ENCODE results near the gene KCND1. TPM values are rescaled to one million over a fixed set of nuclear protein-coding genes. Genes with fewer than 3 reads are reported as not detected.
A peak's percentile ranks its signal among the peaks of the same experiment; 100 is the strongest.

The KCND1 gene
- total and polyA plus RNA-seq, 12 donors: 0.13 to 1.7 (median 0.36) TPM

DNA sequence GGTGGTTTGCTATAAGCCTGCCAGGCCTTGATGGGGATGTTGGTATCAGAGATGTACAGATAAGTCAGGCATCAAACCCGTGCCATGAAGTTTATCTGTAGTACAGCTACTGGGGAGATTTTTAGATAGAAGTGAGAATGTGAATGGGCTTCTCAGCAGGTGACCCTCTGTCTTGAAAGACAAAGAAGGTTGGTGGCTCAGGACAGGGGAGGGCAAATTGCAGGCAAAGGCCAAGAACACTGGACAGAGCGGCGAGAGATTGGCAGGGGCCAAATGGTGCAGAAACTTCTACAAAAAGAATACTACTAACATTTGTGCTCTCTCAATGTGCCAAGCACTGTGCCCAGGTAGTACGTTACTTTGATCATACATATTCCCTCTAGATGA, 50.9 kb downstream of the KCND1 start:
- intact Hi-C loops (cut with DNase I): no loop called here
- 87 to 100% methylated on average over 3 to 4 of the region's 4 CpGs for WGBS, 2 donors
- TF ChIP-seq, protein P1, sequence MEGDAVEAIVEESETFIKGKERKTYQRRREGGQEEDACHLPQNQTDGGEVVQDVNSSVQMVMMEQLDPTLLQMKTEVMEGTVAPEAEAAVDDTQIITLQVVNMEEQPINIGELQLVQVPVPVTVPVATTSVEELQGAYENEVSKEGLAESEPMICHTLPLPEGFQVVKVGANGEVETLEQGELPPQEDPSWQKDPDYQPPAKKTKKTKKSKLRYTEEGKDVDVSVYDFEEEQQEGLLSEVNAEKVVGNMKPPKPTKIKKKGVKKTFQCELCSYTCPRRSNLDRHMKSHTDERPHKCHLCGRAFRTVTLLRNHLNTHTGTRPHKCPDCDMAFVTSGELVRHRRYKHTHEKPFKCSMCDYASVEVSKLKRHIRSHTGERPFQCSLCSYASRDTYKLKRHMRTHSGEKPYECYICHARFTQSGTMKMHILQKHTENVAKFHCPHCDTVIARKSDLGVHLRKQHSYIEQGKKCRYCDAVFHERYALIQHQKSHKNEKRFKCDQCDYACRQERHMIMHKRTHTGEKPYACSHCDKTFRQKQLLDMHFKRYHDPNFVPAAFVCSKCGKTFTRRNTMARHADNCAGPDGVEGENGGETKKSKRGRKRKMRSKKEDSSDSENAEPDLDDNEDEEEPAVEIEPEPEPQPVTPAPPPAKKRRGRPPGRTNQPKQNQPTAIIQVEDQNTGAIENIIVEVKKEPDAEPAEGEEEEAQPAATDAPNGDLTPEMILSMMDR (IDR thresholded peaks at IDR 0.05): no peak
- DNase-seq (no peak), ATAC-seq (no peak)
- H3K4me3 ChIP-seq: no peak overlapping the region
- H3K27me3 ChIP-seq: no peaks in the 10 kb centered on the region
- H3K4me1 ChIP-seq: peaks cover 0 to 31% (median 4%) of the 10 kb centered on the region in 9 donors
- H3K36me3 ChIP-seq: peaks cover 0 to 39% (median 0%) of the 10 kb centered on the region in 9 donors
- peak overlapping the region in 1 of 10 donors; percentile 91 for H3K27ac ChIP-seq
- no peaks in the 10 kb centered on the region for H3K9me3 ChIP-seq

DNA sequence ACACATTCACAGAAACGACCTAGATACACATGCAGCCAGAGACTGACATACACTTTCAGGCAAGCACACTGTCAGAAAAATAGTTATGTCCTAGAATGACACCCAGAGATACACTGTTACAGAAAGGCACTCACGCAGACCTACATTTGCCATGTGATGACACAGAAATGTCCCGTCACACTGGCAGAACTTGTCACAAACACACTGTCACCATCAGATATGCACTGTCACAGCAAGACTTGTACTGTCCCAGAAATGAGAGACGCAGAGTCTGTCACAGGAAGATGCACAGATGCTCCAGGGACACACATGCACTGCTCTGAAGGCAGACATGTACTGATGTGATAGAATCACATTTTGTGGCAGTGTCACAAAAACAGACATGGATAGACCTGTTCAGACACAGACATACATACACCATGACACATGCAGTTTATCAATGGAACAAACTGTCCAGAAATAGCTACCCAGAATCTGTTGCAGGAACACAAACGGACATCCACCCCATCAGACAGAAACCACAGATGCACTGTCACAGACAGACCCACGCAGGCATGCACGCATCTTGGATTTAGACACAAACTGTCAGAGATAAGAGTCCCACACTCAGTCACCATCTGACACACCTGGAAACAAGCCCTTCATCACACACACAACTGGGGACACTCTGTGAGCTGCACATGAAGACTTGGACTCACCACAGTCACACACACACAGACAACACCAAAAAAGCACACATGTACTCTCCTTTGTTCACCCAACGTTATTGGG, 51.5 kb downstream of the KCND1 start:
- Histone ChIP-seq H3K4me3 (peak overlapping the region in 2 of 10 donors; percentile 48 to 68), H3K27me3 (no peaks in the 10 kb centered on the region), H3K4me1 (peaks cover 0 to 31% (median 4%) of the 10 kb centered on the region in 9 donors), H3K36me3 (peaks cover 0 to 38% (median 0%) of the 10 kb centered on the region in 9 donors), H3K9me3 (no peaks in the 10 kb centered on the region), H3K27ac (peak overlapping the region in 5 of 10 donors; percentile 73 to 91 (median 73))
- intact Hi-C loops (cut with DNase I): loop anchor here in 3 of 10 donors (10.0 kb wide), 2 partner anchors 275 to 1265 kb away; partner anchors contain the start of genes ELK1 (in 1 of the 3) and UXT (in 1 of the 3)
- DNase-seq (no peak), ATAC-seq (no peak)
- TF ChIP-seq, protein P1 (IDR thresholded peaks at IDR 0.05): no peak
- 49 to 52% methylated on average over 8 of the region's 8 CpGs for WGBS, 2 donors

DNA sequence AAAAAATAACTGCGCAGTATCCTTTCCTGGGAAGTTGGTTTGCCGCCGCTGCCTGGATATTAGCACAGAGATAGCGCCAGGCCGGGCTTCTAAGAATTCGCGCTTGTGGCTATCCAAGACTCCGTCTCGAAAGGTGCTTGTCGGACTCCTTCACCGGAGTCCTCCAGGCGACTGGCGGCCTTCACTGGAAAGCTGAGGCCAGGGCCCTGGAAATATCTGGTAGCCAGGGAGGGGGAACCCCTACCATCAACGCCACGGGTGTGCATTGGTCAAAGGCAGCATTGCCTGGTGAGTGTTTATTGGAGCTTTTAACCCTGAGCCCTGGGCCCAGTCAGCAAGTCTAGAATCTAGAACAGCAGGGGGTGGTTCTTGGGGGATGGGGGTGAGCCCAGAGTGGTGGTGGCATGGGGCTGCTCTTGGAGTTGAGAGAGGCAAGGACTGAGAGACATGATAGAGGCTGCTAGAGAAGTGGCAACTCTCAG, 52.2 kb downstream of the KCND1 start:
- intact Hi-C loops (cut with DNase I): loop anchor here in 3 of 10 donors (10.0 kb wide), 2 partner anchors 275 to 1265 kb away; partner anchors contain the start of genes ELK1 (in 1 of the 3) and UXT (in 1 of the 3)
- no peak for DNase-seq
- H3K27me3 ChIP-seq: no peaks in the 10 kb centered on the region
- peak in 6 of 8 donors; percentile 1 to 26 (median 14) for ATAC-seq
- WGBS, 2 donors: 2% methylated on average over 13 to 15 of the region's 15 CpGs
- H3K36me3 ChIP-seq: peaks cover 0 to 38% (median 0%) of the 10 kb centered on the region in 9 donors
- H3K27ac ChIP-seq: peak overlapping the region in 9 of 10 donors; percentile 22 to 91 (median 73)
- no peaks in the 10 kb centered on the region for H3K9me3 ChIP-seq
- TF ChIP-seq, protein P1 (IDR thresholded peaks at IDR 0.05): no peak
- H3K4me1 ChIP-seq: peaks cover 0 to 31% (median 4%) of the 10 kb centered on the region in 9 donors
- peak overlapping the region; percentile 38 to 68 (median 60) for H3K4me3 ChIP-seq

DNA sequence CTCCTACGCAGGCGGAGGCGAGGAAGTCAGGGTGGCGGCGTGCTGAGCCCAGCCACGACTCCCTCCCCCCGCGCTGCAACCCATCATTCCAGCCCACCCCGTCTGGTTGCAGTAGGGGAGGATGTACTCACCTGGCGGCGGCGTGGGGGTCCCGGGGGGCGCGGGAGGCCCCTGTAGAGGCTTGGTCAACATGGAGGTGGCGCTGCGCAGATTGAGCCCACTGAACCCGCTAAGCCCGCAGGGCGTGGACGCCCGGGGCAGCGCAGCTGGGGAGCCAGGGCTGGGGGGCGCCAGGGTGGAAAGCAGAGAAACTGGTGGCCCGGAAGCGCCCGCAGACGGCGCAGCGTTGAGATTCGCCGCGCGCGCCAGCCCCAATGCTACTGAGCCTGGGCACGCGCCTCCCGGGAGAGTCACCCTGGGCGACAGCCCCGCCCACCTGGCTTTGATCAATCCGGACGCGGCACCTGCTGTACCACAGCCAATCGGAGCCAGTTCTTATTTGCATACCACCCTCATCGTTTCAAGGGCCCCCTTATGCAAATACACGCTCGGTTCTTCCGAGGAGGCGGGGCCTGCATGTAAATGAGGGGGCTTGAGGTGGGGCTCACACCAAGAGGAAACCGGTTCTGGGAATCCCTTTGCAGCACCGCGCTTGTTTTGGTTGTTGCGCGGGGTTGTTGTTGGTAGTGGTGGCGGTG, 52.9 kb downstream of the KCND1 start, which contains the start of gene PIM2:
TSS of gene PIM2 (minus strand) at position 382 of the 698 bp plus-strand sequence. CDS start at position 192, 190 bp downstream.
- WGBS, 2 donors: 0% methylated on average over 34 to 54 of the region's 55 CpGs
- Histone ChIP-seq H3K4me3 (peak within 1 kb of the TSS; percentile 38 to 68 (median 60)), H3K4me1 (peaks cover 0 to 31% (median 4%) of the 10 kb centered on the region in 9 donors), H3K27me3 (no peaks in the 10 kb centered on the region), H3K27ac (peak within 1 kb of the TSS; percentile 22 to 91 (median 73)), H3K36me3 (peaks cover 0 to 38% (median 0%) of the 10 kb centered on the region in 9 donors), H3K9me3 (no peaks in the 10 kb centered on the region)
- ATAC-seq: peak; percentile 86 to 91 (median 90)
- TF ChIP-seq, protein P1 (IDR thresholded peaks at IDR 0.05): no peak
- peak; percentile 85 to 88 for DNase-seq
- intact Hi-C loops (cut with DNase I): loop anchor here in 3 of 10 donors (10.0 kb wide), 2 partner anchors 274 to 1264 kb away; partner anchors contain the start of genes ELK1 (in 1 of the 3) and UXT (in 1 of the 3)
